Measurements from ENCODE around the gene PLET1. TPM values are rescaled to one million over a fixed set of nuclear protein-coding genes. Genes with fewer than 3 reads are reported as not detected.

Gene PLET1
- total RNA-seq, 1 donor from 2014 or later: not detected

- DNase-seq (ENCODE audit: low spot score): peak; percentile 91
- Mint-ChIP-seq H3K4me3 (peak overlapping the region; percentile 75), H3K27ac (no peak overlapping the region), H3K27me3 (ENCODE audit: insufficient read depth, low read depth) (peaks cover 5% of the 10 kb centered on the region), H3K9me3 (no peaks in the 10 kb centered on the region), H3K4me1 (peaks cover 8% of the 10 kb centered on the region), H3K36me3 (no peaks in the 10 kb centered on the region)
- H3K36me3 ChIP-seq: no peaks in the 10 kb centered on the region
- H3K27ac ChIP-seq: no peak overlapping the region
- no peaks in the 10 kb centered on the region for H3K79me2 ChIP-seq (ENCODE audit: low read depth)
- TF ChIP-seq CTCF (IDR thresholded peaks at IDR 0.05) (peak; percentile 68), EZH2phosphoT487 (IDR thresholded peaks at IDR 0.05) (no peak), EZH2 (IDR thresholded peaks at IDR 0.05) (no peak)
- H3K9ac ChIP-seq: no peak overlapping the region
- H3K4me3 ChIP-seq: peak overlapping the region; percentile 44
- no peaks in the 10 kb centered on the region for H3F3A ChIP-seq (ENCODE audit: low read depth)
- peak overlapping the region; percentile 99 for H2AFZ ChIP-seq (replicated peaks)
- H3K9me3 ChIP-seq (ENCODE audit: low read depth): no peaks in the 10 kb centered on the region
- peaks cover 4% of the 10 kb centered on the region for H3K27me3 ChIP-seq
- H4K20me1 ChIP-seq (ENCODE audit: low read depth): no peaks in the 10 kb centered on the region
- H3K4me1 ChIP-seq: peaks cover under 1% of the 10 kb centered on the region
- peak overlapping the region; percentile 80 for H3K4me2 ChIP-seq
Observed at GRCh38 chr11:112280268-112281126, 19.8 kb upstream of the PLET1 start.

GRCh38 chr11:112279901-112280267 is 19.2 kb upstream of the PLET1 start:
- Histone ChIP-seq H3F3A (ENCODE audit: low read depth) (no peaks in the 10 kb centered on the region), H3K4me2 (peak overlapping the region; percentile 80), H3K9ac (no peak overlapping the region), H3K79me2 (ENCODE audit: low read depth) (no peaks in the 10 kb centered on the region), H3K9me3 (ENCODE audit: low read depth) (no peaks in the 10 kb centered on the region), H3K4me1 (no peaks in the 10 kb centered on the region), H3K36me3 (no peaks in the 10 kb centered on the region), H3K4me3 (peak overlapping the region; percentile 44), H2AFZ (replicated peaks) (peak overlapping the region; percentile 99), H4K20me1 (ENCODE audit: low read depth) (no peaks in the 10 kb centered on the region), H3K27ac (no peak overlapping the region), H3K27me3 (peaks cover 4% of the 10 kb centered on the region)
- Mint-ChIP-seq H3K27ac (no peak overlapping the region), H3K27me3 (ENCODE audit: insufficient read depth, low read depth) (peaks cover 5% of the 10 kb centered on the region), H3K9me3 (no peaks in the 10 kb centered on the region), H3K36me3 (no peaks in the 10 kb centered on the region), H3K4me1 (peaks cover 8% of the 10 kb centered on the region), H3K4me3 (no peak overlapping the region)
- peak; percentile 83 for DNase-seq (ENCODE audit: low spot score)
- TF ChIP-seq EZH2phosphoT487 (IDR thresholded peaks at IDR 0.05): no peak
- no peak for TF ChIP-seq EZH2 (IDR thresholded peaks at IDR 0.05)
- TF ChIP-seq CTCF (IDR thresholded peaks at IDR 0.05): peak; percentile 78

GRCh38 chr11:112278803-112279202 is 18.1 kb upstream of the PLET1 start:
- no peak for TF ChIP-seq CTCF (IDR thresholded peaks at IDR 0.05)
- no peak for TF ChIP-seq EZH2phosphoT487 (IDR thresholded peaks at IDR 0.05)
- TF ChIP-seq EZH2 (IDR thresholded peaks at IDR 0.05): no peak
- H3K9me3 ChIP-seq (ENCODE audit: low read depth): no peaks in the 10 kb centered on the region
- H3K4me1 ChIP-seq: no peaks in the 10 kb centered on the region
- H3K27me3 ChIP-seq: peaks cover 4% of the 10 kb centered on the region
- H3K9ac ChIP-seq: no peak overlapping the region
- no peaks in the 10 kb centered on the region for H3F3A ChIP-seq (ENCODE audit: low read depth)
- Mint-ChIP-seq H3K4me1 (peaks cover 8% of the 10 kb centered on the region), H3K36me3 (no peaks in the 10 kb centered on the region), H3K27me3 (ENCODE audit: insufficient read depth, low read depth) (peaks cover 5% of the 10 kb centered on the region), H3K4me3 (no peak overlapping the region), H3K9me3 (no peaks in the 10 kb centered on the region), H3K27ac (peak overlapping the region; percentile 1)
- H3K4me2 ChIP-seq: no peak overlapping the region
- H3K27ac ChIP-seq: no peak overlapping the region
- no peaks in the 10 kb centered on the region for H3K36me3 ChIP-seq
- no peaks in the 10 kb centered on the region for H4K20me1 ChIP-seq (ENCODE audit: low read depth)
- no peak overlapping the region for H3K4me3 ChIP-seq
- H3K79me2 ChIP-seq (ENCODE audit: low read depth): no peaks in the 10 kb centered on the region
- no peak for DNase-seq (ENCODE audit: low spot score)
- no peak overlapping the region for H2AFZ ChIP-seq (replicated peaks)
